ENCODE results near the gene ERICH6B.

The ERICH6B gene

DNA sequence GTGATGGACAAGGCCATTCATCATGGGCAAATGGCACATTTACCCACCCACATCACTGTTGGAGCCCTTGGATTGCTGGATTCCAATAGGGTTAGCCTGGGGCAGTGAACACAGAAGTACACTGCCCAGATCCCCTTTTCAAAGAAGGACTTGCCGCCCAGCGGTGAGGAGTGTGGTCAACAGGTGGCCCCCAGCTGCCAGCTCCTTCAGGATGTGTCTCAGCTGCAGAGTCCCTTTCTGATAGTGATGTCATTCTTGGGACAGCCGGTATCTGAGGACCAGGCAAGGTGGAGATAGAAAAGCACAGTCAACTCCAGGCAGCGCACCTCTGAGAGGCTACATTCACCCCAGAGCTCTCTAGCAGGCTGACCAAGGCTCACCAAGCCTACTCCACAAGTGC, 16.9 kb downstream of the ERICH6B start:
- DNase-seq = no peak

DNA sequence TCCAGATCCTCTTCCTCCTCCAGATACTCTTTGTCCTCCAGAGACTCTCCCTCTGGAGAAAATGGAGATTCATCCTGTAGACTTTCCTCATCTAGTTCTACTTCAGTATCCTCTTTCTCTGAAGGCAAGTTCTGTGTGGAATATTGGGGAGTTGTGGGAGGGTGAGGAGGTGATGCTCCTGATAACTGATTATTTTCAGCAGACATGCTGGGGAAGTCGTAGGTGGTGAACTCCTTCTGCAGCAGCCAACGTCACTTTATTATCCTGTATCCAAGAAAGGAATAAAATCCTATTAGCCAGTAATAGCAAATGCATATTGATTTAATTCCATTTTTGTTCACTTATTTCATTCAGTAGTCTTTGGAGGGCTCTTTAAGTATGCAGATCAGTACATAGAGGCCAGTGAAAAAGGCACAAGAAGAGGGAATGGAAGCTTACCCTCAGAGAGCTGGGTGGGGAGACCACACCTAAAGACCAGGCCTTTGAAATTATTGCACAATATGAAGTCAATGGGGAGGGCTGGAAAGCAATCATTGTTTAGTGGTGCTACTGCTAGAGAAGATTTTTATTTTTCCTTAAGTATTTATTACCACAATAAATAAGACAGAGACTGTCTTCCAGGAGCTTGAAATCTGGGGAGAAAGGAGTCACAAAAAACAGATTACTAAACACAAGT, 18.6 kb downstream of the ERICH6B start:
- DNase-seq = no peak

DNA sequence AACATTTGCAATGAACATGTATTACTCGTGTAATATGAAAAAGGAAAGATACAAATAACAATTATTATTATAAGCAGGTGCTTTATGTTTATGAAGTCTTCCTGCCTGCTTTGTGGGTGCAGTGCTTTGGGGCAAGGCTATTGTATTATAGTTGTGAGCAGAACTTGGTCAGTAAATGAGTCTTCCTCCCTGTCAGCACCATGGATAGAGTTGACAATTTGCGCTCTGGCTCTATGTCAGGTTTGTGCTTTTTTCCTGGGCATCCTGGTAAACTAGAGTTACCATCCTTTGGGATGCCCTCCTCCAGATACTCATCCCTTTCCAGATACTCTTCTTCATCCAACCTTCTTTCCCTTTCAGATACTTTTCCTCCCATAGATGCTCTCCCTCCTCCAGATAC, 19.6 kb downstream of the ERICH6B start:
- no peak for DNase-seq

DNA sequence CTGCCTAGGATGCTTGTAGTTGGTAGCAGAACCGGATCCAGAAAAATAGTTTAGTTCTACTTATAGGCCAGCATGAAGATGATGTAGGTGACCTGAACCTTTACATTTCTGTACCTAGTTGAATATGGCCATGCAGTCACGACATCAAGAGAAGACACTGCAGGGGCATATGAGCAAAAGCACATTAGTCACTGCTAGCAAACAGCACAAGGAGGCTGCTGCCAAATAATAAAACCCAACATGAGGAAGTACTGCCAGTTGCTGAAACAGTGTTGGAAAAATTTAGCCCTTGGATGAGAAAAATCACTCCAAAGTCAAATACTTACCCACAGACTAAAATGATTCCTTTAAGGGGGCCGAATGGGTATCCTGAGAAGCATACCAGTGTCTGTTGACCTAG, 20.8 kb downstream of the ERICH6B start:
- no peak for DNase-seq

DNA sequence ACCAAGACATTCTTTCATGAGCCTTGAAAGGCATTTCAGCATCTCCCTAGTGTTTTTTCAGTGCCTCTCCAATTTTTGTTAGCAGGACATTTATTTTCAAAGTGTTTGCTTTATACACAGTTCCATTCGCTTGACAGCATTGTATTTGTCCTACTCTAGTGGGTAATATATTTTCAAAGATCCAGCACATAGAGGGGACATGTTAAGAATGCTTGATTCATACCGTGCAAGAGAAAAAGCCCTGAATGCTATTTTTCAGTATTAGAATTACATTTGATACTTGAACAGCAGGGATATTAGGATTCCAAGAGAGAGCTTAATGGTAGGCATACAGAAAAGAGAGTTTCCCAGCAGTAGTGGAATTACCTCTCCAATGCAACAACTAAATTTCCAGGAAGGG, 21.3 kb downstream of the ERICH6B start:
- DNase-seq = no peak

DNA sequence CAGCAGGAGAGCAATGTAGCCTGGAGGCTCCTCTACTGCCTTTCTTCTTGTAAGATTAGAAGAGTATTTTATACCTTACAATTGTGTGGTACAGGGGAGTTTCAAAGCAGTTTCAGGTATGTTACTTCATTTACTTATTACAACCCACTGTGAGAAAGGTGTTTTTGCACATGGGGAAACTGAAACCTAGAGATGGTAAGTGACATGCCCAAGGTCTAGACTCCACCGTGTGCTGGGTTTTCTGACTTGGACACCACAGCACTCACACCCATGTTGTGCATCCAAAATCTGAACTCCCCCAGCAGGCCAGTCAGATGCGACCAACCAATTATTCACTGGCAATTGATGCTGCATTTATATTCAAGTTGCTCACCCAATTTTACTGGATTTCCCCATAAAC, 22.8 kb downstream of the ERICH6B start:
- no peak for DNase-seq

DNA sequence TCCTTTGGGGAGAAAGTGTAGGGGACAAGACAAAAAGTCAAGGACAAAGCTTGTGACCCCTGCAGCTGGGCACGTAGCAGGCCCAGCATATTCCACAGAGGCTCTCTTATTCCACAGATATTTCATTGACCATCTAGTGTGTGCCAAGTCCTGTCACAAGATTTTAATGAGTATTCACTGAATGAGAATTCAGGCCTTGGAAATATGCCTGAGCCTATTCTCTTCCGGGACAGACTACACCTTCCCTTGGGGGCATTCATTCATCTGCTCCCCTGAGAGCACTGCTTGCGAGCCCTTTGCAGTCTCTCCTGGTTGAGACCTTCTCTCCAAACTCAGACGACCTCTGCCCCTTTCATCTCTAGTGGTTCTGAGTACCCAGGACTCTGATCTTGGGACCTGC, 25.5 kb downstream of the ERICH6B start:
- DNase-seq = no peak

DNA sequence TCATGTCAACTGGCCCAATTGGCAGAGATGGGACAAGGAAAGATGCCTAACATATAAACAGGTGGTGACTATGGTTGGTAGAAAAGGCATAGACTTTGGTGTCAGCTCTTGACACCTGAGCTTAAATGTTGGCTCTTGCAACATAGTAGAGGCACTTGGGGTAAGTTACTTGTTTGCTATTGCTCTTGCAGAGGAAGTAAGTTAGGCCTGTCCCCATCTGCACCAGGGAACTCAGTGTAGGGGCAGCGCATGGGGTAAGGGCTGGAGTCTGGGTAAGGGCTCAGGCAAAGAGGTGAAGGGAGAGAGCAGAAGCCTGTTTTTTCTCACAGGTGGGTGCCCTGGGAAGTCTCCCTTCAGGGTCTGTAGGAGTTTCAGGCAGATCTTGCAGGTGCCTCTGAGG, 27.6 kb downstream of the ERICH6B start:
- no peak for DNase-seq

DNA sequence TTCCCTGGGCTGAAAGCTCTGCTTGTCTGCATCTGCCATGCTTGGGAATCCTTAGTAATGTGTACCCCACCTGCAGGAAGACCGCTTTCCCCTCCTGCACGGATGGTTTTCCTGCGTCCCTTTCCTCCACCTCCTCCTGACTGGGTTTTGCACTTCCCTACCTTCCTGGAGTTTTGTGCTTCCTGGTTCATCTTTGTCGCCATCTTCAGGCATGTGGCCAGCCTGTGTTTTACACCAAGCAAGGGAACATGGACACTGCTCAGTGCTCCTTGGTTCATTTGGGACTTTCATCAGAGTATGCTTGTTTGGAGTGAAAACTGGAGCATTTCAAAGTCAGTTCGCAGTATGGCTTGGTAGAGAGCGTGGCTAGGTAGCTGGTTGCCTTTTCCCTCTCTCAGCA, 30.7 kb downstream of the ERICH6B start:
- DNase-seq = no peak

DNA sequence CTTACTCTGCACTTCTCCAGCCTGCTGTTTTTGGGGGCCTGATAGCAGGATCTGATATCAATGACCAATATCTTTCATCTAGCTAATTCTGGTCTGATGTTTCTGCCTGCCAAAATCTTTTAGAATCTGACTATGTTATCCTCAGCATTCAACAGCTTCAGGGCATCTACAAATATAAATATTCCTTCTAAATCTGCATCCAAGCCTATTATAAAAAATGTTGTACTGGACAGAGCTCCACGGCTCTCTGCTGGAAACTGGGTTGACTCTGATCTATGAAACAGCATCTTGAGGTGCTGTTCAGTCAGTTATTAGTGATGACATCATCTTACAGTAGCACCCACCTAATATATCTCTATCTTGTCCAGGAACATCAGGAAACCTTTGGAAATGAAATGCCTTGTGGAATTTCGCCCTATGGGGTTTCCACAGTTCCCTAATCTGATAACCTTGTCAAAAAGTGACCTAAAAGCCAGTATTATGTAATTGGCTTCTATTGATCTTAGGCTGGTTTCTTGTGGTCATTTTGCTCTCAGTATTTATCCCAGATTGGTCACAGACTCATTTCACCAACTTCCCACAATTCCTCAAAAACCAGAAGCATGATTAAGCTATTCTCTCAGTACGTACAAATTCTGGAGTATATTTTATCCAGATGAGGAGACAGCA, 33.0 kb downstream of the ERICH6B start:
- no peak for DNase-seq

DNA sequence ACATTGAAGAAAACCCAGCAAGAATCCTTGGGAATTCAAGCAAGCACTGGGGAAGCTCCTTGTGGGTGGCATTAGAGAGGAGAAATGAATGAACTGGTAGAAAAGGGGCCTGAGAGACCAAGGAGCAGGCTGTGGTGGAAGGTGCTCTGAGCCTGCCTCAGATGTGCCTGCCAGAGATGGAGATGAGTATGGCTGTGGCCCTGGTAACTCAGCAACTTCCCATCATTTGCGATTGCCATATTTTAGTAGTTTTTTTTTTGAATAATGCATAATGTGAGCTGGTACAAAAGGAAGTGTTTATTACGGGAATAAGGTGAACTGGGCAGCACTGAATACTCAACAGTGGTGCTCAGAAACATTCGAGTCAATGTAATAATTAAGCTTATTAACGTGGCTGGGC, 39.1 kb downstream of the ERICH6B start:
- DNase-seq = no peak

DNA sequence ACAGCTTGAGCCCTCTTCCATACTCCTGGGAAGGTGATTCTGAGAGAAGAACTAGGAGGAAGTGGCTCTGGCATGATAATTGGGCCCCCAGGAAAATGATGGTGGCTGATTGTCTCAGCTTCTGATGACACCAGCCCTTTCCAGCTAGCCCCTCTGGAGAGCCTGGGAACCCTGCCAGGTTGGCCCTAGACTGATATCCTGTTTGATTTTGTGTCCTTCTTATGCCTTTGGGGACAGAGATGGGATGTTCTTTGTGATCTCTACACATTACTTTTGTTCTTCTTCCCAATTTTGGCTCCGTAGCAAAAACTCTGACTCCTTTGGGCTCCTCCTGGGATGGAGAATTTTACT, 39.7 kb downstream of the ERICH6B start:
- no peak for DNase-seq

DNA sequence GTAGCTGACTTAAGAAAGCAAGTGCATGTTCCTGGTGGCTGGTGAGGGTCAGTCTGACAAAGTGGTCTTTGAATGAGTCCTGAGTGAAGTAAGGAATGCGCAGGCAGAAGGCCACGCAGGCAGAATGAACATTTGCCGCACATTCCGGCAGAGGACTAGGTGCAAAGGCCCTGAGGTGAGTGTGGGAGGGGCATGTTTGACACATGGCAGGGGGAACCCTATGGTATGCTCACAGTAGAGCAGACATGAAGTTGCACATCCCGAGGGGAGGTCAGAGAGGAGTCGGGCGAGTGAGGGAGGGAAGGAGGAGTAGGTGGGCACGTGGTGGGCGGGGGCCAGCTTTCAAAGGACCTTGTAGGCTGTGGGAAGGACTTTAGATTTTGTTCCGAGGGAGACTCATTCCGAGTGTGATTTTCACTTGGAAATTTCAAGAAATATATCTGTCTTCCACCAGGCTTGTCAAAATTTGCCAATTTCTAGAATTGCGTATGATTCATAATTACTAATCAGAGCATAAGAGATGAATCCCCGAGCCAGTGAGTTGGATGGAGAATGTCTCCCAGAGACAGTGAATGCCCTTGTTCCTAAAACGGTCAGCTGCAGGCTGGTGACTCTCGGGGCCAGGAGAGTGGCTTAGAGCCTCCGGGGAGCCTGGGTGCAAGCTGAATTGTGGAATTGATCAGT, 40.3 kb downstream of the ERICH6B start:
- no peak for DNase-seq

DNA sequence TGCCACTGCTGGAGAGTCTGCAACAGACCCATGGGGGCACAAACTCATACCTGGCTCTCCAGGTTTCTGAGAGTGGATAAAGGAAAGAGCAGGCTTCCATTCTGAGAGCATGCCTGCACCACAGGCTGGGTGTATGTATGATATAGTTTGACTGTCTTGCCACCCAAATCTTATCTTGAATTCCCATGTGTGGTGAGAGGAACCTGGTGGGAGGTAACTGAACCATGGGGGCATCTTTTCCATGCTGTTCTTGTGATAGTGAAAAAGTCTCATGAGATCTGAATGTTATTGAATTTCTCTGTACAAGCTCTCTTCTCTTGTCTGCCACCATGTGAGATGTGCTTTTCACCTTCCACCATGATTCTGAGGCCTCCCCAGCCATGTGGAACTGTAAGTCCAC, 50.2 kb downstream of the ERICH6B start:
- no peak for DNase-seq

DNA sequence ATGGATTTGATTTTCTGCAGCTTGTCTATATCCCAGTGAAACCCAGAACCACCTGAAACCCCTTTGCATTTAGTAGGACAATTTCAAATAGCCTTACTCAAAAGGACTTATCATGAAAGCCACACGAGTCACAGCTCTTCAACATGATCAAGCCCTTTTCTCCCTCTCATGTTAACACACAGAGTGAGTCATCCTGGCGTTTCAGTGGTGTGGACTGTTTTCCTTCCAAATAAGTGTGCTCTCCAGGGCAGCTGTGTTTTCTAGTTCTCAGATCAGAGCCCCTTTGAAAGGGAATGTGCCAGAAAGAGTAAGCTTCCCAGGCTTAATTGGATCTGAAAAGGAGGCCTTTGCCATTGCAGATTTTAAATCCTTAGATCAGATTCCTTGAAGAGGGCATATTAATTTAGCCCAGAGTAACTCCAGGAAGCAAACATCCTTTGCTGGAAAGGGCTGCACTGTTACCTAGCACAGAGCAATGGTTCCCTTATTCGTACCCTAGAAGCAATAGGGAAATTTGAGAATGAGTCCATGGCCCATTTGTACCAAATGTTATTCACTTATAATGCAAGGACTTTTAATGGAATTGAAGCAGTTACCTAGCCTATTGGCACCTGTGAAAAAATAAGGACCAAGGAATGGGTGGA, 51.3 kb downstream of the ERICH6B start:
- DNase-seq = no peak

DNA sequence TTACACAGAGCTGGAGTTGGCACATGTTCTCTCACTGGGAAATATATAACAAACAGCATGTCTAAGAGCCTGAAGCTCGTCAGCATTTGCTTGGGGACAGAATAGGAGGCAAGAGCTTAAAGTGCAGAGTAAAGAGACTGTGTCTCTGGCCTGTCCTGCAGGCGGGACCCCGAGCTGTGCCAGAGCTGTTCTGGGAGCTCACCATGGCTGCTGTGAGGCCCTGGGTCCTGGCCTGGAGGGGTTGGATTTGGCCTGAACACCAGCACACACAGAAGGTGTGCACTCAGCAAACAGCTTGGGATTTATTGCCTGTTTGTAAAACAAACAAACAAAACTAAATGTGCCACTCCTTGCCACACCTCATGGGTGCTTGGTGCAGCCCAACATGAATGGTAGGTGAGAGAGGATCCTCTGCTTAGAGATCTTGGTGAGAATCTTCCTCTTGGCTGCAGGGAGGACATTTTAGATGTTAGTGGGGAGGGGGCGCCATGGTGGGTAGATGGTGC, 60.9 kb downstream of the ERICH6B start:
- DNase-seq = no peak

DNA sequence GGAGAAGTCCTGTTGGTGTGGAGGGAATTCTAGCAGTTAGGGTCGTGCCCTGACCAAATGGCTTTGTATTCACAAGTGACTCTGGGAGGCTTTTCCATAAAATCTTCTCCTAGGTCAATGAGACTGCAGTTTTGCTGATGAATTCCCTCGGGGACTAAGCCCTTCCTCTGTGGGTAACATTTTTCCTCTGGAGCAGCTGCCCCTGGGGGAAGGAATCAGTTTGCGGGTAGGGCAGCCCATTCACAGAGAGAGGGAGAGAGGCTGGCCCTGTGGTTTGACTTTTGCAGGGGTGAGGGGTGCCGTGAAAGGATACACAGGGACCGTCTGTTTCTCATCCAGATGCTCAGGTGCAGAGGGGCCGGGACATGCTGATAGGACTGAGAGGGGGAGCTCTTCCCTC, 67.3 kb downstream of the ERICH6B start:
- DNase-seq = no peak

DNA sequence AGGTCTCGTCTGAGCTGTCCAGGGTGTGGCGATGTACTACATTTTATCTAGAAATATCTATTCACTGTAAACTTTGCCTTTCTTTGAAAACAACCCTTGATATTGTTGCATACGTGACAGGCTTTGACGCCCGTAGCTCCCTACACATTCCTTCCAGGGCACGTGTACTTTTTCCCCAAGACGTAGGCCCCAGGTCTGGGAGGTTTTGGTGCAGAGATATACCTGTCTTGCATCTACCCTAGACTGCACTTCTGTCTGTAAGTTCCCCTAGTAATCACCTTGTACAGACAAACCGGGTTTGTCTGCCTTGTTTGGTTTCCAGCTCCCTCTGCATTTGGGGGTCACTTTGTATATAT, 69.2 kb downstream of the ERICH6B start:
- DNase-seq = no peak

DNA sequence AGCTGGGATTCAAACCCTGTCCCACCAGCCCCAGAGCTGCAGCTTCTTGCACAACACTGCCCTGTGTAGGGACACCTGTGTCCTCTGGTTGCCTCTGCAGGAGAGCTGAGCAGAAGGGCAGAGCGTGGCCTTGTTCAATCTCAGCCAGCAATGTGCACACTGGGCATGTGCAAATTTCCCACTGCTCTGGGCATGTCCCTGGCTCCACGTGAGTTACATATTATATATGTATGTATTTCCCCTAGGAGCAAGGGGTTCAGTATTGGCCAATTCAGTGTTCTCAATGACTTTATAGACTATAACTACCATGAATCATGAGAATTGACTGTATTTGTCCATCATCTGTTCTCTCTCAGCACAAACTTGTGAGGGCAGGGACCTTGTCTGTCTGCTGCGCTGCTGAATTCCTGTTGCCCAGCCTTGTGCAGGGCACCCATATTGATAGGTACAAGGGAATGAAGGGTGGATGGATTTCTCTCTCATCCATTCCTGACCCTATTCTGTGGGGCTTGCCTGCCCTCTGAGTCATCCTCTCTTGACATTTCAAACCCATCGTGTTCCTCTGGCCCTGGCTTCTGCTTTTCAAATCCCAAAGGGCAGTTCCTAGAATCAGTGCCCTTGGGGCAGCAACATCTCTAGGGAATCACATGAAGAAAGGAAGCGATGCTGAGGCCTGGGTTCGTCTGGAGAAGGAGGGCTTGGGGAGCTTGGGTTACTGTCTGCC, 69.7 kb downstream of the ERICH6B start:
- no peak for DNase-seq

DNA sequence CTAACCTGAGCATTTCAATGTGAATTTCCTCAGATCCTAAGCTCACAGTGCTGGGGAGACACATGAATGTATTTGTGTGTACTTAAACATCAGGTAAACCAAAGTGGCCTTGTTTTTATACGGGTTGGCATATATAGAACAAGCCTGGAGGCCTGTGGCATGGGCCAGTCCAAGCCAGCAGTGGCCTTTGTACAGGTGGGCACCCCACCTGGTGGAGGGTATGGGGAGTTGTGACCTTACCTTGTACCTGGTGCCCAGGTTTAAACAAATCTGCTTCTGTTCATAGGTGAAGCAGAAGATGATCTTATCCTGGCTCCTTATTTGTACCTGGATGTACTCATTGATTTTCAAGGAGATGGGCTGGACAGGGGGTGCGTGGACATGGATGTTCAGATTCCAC, 71.0 kb downstream of the ERICH6B start:
- DNase-seq = no peak

DNA sequence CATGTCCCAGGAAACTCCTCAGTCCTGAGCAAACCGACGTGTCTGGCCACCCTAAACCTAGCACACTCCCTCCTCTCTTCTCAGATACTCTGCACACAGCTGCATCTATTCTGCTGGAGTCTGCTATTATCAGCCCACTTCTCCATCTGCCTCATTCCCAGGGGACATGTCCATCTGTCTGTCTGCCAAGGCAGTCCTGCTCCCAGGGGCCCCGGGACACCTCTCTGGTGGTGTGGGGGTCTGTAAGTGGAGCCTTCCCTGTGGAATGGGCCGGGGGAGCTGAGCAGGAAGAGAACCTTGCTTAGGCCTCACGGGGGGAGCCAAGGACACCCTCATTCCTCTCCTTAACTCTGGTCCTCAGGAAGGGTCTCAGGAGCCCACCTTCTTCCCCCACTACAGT, 72.7 kb downstream of the ERICH6B start:
- DNase-seq = no peak

DNA sequence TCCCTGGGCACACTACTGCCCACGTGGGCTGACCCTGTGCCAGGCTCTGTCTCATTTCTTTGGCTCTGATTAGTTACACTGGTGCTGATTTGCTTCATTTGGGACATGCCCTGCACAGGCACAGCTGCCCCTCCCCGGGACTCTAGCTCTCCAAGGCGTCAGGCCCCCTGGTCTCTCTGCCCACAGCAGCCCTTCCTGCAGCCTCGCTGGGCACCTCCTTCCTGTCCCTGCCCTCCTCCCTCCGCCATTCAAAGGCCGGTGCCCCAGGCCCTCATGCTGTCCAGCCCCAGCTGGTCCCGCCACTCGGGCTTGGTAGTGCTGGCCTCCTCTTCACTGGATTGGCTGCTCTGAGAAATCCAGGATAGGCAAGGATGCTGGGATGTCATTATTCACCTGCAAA, 73.1 kb downstream of the ERICH6B start:
- DNase-seq = no peak

DNA sequence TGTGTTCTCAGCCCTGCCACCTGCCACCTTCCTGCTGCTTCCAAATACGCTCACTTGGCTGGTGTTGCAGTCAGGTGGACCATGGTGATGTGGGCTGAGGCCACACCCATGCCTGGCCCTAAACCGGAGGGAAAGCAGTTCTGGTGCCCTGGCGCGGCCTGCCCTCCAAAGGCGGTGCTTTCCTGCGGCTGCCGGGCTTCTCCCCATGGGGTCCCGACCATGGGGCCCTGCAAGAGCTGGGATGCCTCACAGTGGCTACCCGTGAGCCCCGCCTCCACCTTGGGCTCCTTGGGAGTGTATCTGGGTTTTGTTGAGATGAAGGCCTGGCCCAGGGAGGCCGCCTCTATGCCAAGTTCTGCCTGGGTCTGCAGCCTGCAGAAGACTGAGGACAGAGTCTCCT, 73.7 kb downstream of the ERICH6B start:
- no peak for DNase-seq
